Breast epithelium (tissue), 3 donors: ENCODE data around the gene CACNA2D2.

Experiments used
- CTCF ChIP-seq, 3 donors: fragments of 450-650 bp; IDR thresholded peaks; one replicate each; pipeline ENCODE4 v1.5.1; 2016 to 2017; ENCODE audit warnings: antibody characterized with exemption in 3 of 3, mild to moderate bottlenecking in 3 of 3, moderate library complexity in 3 of 3
- POLR2AphosphoS5 ChIP-seq, 3 donors: sonication (generic); formaldehyde crosslinking; IDR thresholded peaks; one replicate each; pipeline ENCODE4 v1.6.1; 2017; ENCODE audit warnings: antibody characterized with exemption in 3 of 3

GRCh38 chr3:50441424-50442217, 61.8 kb downstream of the CACNA2D2 start:
- TF ChIP-seq POLR2AphosphoS5 (IDR thresholded peaks at IDR 0.05), result no peak
- no peak for TF ChIP-seq CTCF (IDR thresholded peaks at IDR 0.05)
